H4 (cell line): ENCODE measurements around the gene ABHD12. TPM values are rescaled to one million over a fixed set of nuclear protein-coding genes. Genes with fewer than 3 reads are reported as not detected.
"Not testable (repeated sequence)": the region's sequence is repeated elsewhere in the genome, so short reads cannot be mapped to it uniquely, and the experiment has no call there.

Experiments
- DNase-seq: peaks from one replicate; pipeline ENCODE4 v3.0.0-alpha.2; 2015; ENCODE audit warnings: low spot score
- total RNA-seq: library from RNA; depleted of rRNA; stranded (reverse); fragments of >200 nt; shearing (Covaris generic); gene quantifications from 2 replicates; pipeline ENCODE4 v1.2.3, GENCODE V29; 2014; rRNA removed

Gene ABHD12
- total RNA-seq = 22.5 and 24.7 TPM in 2 replicates

GRCh38 chr20:25390538-25391528 is at the start of gene ABHD12:
Gene ABHD12 (minus strand): TSS chr20:25390835. CDS start chr20:25390703, 132 bp downstream.
- peak; percentile 94 for DNase-seq

- no peak for DNase-seq
These were observed 48.7 kb upstream of the ABHD12 start for GRCh38 chr20:25439328-25439727.

- DNase-seq = no peak
These were observed 46.5 kb upstream of the ABHD12 start for GRCh38 chr20:25437153-25437581.

- no peak for DNase-seq
These were observed 33.9 kb upstream of the ABHD12 start for GRCh38 chr20:25424536-25424935.

GRCh38 chr20:25422032-25422431 is 31.4 kb upstream of the ABHD12 start:
- DNase-seq = no peak

GRCh38 chr20:25421102-25421501 is 30.5 kb upstream of the ABHD12 start:
- no peak for DNase-seq

DNA sequence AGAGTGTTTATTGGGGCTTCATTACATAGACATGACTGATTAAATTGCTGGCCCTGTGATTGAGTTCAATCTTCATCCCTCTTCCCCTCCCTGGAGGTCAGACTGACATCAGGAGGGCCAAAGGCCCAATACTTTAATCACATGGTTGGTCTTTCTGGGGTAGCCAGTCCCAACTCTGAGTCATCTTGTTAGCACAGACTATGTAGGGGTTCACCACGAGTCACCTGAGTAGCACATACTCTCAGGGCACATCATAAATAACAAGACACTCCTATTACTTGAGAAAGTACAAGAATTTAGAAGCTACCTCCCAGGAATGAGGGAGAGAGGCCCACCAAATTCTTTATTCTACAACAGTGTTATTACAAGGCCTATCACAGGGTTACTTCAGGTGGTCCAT is 28.1 kb upstream of the ABHD12 start:
- DNase-seq = no peak

DNA sequence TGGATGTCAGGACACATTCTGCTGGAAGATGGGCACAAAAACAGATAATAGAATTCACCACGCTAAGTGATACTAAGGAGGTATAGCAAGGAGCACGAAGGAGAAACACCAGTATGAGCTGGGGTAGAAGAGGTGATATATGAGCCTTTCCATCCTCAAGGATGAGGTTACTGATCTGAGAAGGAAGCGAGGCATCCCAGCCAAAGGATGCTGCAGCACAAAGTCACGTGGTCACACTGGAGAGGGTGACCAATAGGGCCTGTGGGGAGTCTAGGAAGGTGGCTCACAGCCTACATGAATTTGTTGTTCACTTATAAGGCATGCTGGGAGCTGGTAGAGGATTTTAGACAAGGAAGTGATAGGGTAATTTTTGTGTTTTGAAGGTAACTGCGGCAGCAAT is 18.3 kb upstream of the ABHD12 start:
- DNase-seq = no peak

- no peak for DNase-seq
These were observed 17.5 kb upstream of the ABHD12 start for GRCh38 chr20:25408170-25408547.

- peak; percentile 75 for DNase-seq
These were observed 16.9 kb upstream of the ABHD12 start, which contains the start of gene GINS1 for GRCh38 chr20:25407311-25408169. Gene GINS1 (plus strand): TSS chr20:25407673. CDS start chr20:25407821, 148 bp downstream.

DNA sequence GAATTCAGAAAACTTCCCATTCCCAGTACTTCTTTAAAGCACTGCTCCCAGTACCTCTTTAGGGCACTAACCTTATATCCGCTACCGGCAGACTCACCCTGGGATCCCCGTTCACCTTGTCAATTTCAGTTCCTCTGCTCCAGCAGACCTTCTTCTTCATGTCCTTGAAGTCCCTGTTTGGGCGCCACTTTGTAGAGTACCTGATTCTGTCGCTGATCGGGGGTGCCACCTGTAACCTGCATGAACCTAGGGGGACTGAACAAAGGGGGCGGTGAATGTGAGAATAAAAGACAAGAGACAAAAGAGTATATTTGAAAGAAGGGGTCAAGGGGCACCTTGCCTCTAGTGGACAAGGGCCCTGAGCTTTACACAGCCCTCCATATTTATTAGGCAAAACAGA is 11.9 kb upstream of the ABHD12 start:
- DNase-seq = no peak

GRCh38 chr20:25400291-25400732 is 9.7 kb upstream of the ABHD12 start:
- not testable (repeated sequence) for DNase-seq

- DNase-seq = peak; percentile 58
These were observed 8.4 kb upstream of the ABHD12 start for GRCh38 chr20:25399037-25399430.

- DNase-seq = no peak
These were observed 7.9 kb upstream of the ABHD12 start for GRCh38 chr20:25398376-25399036.

- DNase-seq = no peak
These were observed 7.2 kb upstream of the ABHD12 start for GRCh38 chr20:25397821-25398220.

GRCh38 chr20:25397096-25397495 is 6.5 kb upstream of the ABHD12 start:
- no peak for DNase-seq

GRCh38 chr20:25394996-25395395 is 4.4 kb upstream of the ABHD12 start:
- no peak for DNase-seq

DNA sequence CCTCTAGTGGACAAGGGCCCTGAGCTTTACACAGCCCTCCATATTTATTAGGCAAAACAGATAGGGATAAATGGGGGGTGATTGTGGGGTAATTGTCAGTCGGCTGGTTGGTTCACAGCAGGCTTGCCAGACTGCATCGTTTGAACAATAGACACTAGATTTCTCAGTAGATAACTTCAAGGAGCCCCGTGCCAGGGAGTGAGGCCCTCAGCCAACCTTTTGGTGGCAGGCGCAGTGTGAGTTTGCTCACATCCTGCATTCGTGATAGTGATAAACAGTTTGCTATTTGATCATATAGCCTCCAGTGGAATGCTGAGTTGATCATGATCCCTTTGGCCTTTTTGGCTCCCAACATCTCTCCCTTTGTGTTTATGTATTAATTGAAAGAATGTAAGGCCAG is 3.6 kb upstream of the ABHD12 start:
- no peak for DNase-seq

- DNase-seq = no peak
These were observed 637 bp downstream of the ABHD12 start for GRCh38 chr20:25389858-25390537.

GRCh38 chr20:25389401-25389857 is 1.2 kb downstream of the ABHD12 start:
- no peak for DNase-seq
